NB4 (cell line): Measurements from ENCODE around the gene HES2.

Experiments used
- DNase-seq: peaks from one replicate; pipeline ENCODE4 v3.0.0; 2010; ENCODE audit warnings: low read depth
- H3K4me3 ChIP-seq: one replicate; pipeline ENCODE4 v1.5.1; 2011; ENCODE audit warnings: mild to moderate bottlenecking, low read depth, low read length, moderate library complexity
- MYC ChIP-seq: IDR thresholded peaks from 2 replicates; pipeline ENCODE4 v1.6.1; 2011; ENCODE audit warnings: low read depth, low read length
- POLR2A ChIP-seq: IDR thresholded peaks from 2 replicates; pipeline ENCODE4 v1.6.1; 2011; ENCODE audit warnings: mild to moderate bottlenecking; ENCODE audit not compliant: insufficient read length; ENCODE audit errors: extremely low read depth
- TF ChIP-seq, protein P1 (sequence below): IDR thresholded peaks from 2 replicates; pipeline ENCODE4 v1.6.1; 2011; ENCODE audit warnings: low read depth, low read length
- TF ChIP-seq, protein P2 (sequence below): IDR thresholded peaks from one replicate; pipeline ENCODE4 v1.5.1; 2012; ENCODE audit warnings: low read depth, low read length

The HES2 gene

DNA sequence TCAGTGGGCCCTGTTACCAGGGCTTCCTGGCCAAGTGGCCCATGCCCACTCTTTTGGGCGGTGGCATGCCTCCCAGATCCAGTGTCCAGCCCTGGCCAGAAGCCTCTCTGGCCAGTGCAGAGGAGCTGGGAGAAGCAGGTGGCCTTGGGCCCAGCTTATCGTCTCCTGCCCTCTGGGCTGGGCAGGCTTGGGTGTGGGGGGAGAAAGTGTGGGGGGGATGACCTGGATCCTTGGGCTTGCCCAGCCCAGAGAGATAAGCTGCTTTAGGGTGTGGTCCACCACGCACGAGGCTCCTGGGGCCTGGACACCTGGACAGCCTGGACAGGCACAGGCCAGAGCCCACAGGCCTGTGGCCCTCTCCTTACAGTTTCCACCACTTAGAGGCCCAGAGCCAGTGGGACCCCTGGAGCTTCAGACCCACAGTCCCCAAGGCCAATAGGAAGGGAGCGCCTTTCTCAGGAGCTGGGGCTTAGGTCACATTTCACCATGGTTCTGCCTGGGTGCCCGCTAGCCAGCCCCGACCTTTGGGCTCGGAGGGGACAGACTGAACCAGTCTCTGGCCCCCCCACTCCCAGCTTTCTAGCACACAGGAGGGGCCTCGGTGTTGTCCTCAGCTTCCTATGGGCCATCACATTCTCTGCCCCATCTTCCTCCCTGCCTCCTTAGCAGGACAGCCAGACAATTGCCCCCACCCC lies 6.7 kb upstream of the HES2 start:
- TF ChIP-seq POLR2A, result no peak
- TF ChIP-seq, protein P1, sequence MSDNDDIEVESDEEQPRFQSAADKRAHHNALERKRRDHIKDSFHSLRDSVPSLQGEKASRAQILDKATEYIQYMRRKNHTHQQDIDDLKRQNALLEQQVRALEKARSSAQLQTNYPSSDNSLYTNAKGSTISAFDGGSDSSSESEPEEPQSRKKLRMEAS, result no peak
- TF ChIP-seq MYC, result no peak
- TF ChIP-seq, protein P2, sequence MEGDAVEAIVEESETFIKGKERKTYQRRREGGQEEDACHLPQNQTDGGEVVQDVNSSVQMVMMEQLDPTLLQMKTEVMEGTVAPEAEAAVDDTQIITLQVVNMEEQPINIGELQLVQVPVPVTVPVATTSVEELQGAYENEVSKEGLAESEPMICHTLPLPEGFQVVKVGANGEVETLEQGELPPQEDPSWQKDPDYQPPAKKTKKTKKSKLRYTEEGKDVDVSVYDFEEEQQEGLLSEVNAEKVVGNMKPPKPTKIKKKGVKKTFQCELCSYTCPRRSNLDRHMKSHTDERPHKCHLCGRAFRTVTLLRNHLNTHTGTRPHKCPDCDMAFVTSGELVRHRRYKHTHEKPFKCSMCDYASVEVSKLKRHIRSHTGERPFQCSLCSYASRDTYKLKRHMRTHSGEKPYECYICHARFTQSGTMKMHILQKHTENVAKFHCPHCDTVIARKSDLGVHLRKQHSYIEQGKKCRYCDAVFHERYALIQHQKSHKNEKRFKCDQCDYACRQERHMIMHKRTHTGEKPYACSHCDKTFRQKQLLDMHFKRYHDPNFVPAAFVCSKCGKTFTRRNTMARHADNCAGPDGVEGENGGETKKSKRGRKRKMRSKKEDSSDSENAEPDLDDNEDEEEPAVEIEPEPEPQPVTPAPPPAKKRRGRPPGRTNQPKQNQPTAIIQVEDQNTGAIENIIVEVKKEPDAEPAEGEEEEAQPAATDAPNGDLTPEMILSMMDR, result no peak
- no peak overlapping the region for H3K4me3 ChIP-seq
- no peak for DNase-seq

DNA sequence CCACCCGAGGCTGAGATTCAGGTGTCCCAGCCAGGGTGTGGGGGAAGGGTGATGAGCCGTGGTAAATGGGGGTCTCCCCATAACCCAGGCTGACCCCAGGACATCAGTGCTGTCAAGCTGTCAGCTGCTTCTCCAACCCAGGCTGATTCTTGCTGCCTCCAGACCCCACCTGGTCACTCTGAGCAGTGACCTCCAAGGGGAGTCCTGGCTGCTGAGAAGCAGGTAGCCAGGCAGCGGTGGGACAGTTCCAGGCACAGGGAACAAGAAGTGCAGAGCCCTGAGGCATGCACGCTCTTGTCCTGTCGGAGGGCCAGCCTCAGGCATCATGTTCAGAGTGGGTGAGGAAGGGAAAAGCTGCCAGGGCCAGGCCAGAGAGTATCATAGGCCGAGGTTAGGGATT lies 5.9 kb upstream of the HES2 start:
- TF ChIP-seq, protein P2, result no peak
- TF ChIP-seq, protein P1, result no peak
- TF ChIP-seq MYC (no peak), POLR2A (no peak)
- no peak for DNase-seq
- no peak overlapping the region for H3K4me3 ChIP-seq

DNA sequence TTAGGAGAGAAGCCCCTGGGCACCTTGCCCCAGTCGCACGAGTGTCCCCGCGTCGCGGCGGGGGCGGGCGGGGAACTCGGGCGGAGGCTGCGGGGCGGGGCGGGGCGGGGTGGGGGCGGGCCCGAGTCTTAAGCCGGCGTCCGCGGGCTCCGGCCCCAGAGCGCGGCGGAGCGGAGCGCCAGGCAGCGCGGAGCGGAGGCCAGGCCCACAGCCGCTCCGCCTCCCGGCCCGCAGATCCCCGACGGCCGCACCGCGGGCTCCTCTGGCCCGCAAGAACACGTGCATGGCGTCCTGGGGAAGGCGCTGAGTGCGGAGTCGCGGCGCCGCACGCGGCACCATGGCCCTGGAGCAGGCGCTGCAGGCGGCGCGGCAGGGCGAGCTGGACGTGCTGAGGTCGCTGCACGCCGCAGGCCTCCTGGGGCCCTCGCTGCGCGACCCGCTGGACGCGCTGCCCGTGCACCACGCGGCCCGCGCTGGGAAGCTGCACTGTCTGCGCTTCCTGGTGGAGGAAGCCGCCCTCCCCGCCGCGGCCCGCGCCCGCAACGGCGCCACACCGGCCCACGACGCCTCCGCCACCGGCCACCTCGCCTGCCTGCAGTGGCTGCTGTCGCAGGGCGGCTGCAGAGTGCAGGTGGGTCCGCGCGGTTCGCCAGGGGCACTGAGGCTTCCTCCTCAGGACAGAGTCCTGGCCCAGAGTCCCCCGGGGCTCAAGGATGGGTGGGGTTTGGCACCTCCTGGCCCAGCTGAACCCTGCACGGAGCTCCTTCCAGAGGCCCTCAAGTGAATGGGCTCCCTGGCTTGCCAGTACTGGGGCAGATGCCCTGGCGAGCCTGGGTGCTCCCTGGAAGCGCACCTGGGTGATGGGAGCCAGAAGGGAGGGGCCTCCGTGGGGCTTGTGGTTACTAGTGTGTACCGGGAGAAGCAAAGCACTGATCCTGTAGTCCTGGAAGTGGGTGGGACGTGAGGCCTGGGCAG lies 5.2 kb upstream of the HES2 start, which contains the start of gene ESPN:
Gene ESPN (plus strand): TSS at position 158 of the 975 bp plus-strand sequence. CDS start 180 bp downstream, at position 338.
- TF ChIP-seq MYC (no peak), POLR2A (no peak)
- TF ChIP-seq, protein P1, result no peak
- TF ChIP-seq, protein P2, result no peak
- no peak within 1 kb of the TSS for H3K4me3 ChIP-seq
- peak; percentile 34 for DNase-seq

DNA sequence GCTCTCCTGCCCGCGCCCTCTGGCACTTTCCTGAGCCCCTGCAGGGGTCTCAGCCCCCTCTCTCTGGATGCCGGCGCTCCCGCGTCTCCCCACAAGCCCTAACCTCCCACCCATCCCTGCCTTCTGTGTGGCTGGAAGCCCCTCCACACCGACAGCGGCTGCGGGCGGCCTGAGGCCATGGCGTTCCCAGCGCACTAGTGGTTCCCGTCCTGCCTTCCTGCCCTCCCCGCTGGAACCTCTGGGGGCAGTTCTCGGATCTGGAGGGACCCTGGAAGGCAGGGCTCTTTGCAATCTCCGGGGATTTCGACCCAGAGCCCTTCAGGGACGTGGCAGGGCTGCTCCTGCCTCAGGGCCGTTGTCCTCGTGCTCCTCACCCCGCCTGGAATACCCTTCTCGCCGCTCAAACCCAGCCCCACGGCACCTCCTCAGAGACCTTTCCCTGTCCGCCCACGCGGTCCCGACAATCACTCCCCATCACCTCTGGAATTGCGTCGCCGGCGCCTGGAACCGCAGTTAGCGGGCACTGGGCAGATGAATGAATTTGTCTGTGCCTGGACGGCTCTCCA lies 4.4 kb upstream of the HES2 start:
- TF ChIP-seq, protein P2, result no peak
- TF ChIP-seq MYC (no peak), POLR2A (no peak)
- TF ChIP-seq, protein P1, result no peak
- no peak for DNase-seq
- H3K4me3 ChIP-seq, result no peak overlapping the region

DNA sequence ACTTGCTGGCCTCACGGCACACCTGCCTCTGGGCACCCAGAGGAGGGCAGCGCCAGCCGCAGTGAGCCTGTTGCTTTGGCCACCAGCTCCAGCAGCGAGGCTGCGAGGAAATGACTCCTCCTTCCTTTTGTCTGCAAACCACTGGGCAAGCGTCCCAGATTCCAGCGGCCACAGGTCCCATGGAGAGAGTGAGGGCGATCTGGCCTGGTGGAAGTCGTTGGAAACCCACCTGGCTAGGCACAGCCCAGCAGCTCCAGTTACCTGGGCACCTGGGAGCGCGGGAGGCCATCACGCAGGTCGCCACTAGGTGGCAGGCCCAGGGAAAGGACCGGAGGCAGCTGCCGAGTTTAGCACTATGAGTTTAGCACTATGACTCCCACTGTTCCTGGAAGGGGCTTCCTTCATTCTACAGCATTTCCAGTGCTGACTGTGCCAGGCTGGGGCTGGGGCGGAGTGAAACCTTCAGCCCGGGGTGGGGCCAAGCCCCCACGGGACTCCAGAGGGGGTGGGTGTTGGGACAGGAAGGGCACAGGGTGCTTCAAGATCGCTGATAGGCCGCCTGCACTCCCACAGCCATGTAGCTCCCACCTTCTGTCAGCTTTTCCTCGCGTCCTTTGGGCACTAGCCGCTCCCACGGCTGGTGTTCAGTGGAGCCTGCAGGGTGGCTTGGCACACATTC lies 3.7 kb upstream of the HES2 start:
- peak; percentile 65 for DNase-seq
- TF ChIP-seq, protein P2, result peak; percentile 89
- no peak for TF ChIP-seq POLR2A
- no peak overlapping the region for H3K4me3 ChIP-seq
